HG03558 (cell line): Measurements from ENCODE around the gene FBXL16.

Source experiments
- ATAC-seq: cut with Tn5 transposase; IDR thresholded peaks from one replicate; pipeline ENCODE4 v1.9.1; 2021; ENCODE audit warnings: moderate number of reproducible peaks; ENCODE audit not compliant: unreplicated experiment; ENCODE audit errors: extremely low read depth

Gene FBXL16

GRCh38 chr16:668519-669171, 37.0 kb downstream of the FBXL16 start:
- ATAC-seq: no peak

- ATAC-seq: peak; percentile 57
These were observed 37.7 kb downstream of the FBXL16 start, which contains the start of gene RHOT2 for GRCh38 chr16:667780-668518. RHOT2 (plus strand) TSS chr16:668132; CDS start chr16:668200, 68 bp downstream.

GRCh38 chr16:667113-667779, 38.4 kb downstream of the FBXL16 start:
- ATAC-seq: no peak

GRCh38 chr16:666572-666971, 39.0 kb downstream of the FBXL16 start:
- ATAC-seq: no peak

GRCh38 chr16:662597-662996, 43.0 kb downstream of the FBXL16 start:
- no peak for ATAC-seq

GRCh38 chr16:662095-662494, 43.5 kb downstream of the FBXL16 start:
- no peak for ATAC-seq

GRCh38 chr16:661184-661821, 44.3 kb downstream of the FBXL16 start:
- ATAC-seq: no peak

- ATAC-seq: no peak
These were observed 45.0 kb downstream of the FBXL16 start for GRCh38 chr16:660459-661183.

- no peak for ATAC-seq
These were observed 45.5 kb downstream of the FBXL16 start for GRCh38 chr16:660132-660458.

GRCh38 chr16:659618-660017, 46.0 kb downstream of the FBXL16 start:
- ATAC-seq: no peak

GRCh38 chr16:658679-659571, 46.7 kb downstream of the FBXL16 start:
- no peak for ATAC-seq

- no peak for ATAC-seq
These were observed 48.1 kb downstream of the FBXL16 start for GRCh38 chr16:657487-657886.

GRCh38 chr16:654034-654433, 51.6 kb downstream of the FBXL16 start:
- ATAC-seq: no peak

GRCh38 chr16:652454-653305, 52.9 kb downstream of the FBXL16 start:
- no peak for ATAC-seq

- no peak for ATAC-seq
These were observed 53.8 kb downstream of the FBXL16 start for GRCh38 chr16:651844-652243.

- ATAC-seq: no peak
These were observed 56.0 kb downstream of the FBXL16 start for GRCh38 chr16:649631-650030.

- ATAC-seq: peak; percentile 46
These were observed 56.6 kb downstream of the FBXL16 start, which contains the start of gene WDR90 for GRCh38 chr16:648781-649589. WDR90 (plus strand) TSS chr16:649365; CDS start chr16:649417, 52 bp downstream.
